HL-60 (cell line): ENCODE results near the gene CHST11.

Experiments
- DNase-seq, 2 experiments: peaks; one replicate each; pipeline ENCODE4 v3.0.0-alpha.2; 2010 to 2020; ENCODE audit warnings: low read depth in 1 of 2, low spot score in 1 of 2
- H3K27ac ChIP-seq: fragments of 250-450 bp; sonication (Bioruptor Pico); replicated peaks from 2 replicates; pipeline ENCODE4 v1.5.1; 2020; ENCODE audit warnings: mild to moderate bottlenecking, moderate library complexity
- H3K27me3 ChIP-seq: fragments of 250-450 bp; sonication (Bioruptor Pico); 2 replicates; pipeline ENCODE4 v1.5.1; 2021; ENCODE audit warnings: mild to moderate bottlenecking, moderate library complexity; ENCODE audit not compliant: insufficient read depth, poor library complexity, severe bottlenecking
- H3K4me3 ChIP-seq: replicated peaks from 2 replicates; pipeline ENCODE4 v1.5.1; 2011; ENCODE audit warnings: mild to moderate bottlenecking, control low read depth, low read length; ENCODE audit not compliant: insufficient read depth
- CTCF ChIP-seq: IDR thresholded peaks from one replicate; pipeline ENCODE4 v1.5.1; 2011; ENCODE audit warnings: low read length, control low read depth, inconsistent platforms; ENCODE audit not compliant: insufficient read depth
- GABPA ChIP-seq: IDR thresholded peaks from 2 replicates; pipeline ENCODE4 v1.6.1; 2012; ENCODE audit warnings: low read depth
- POLR2AphosphoS5 ChIP-seq: IDR thresholded peaks from 2 replicates; pipeline ENCODE4 v1.6.1; 2012; ENCODE audit warnings: low read depth
- REST ChIP-seq: IDR thresholded peaks from 2 replicates; pipeline ENCODE4 v1.6.1; 2012; ENCODE audit warnings: low read depth; ENCODE audit not compliant: insufficient replicate concordance
- SPI1 ChIP-seq: IDR thresholded peaks from 2 replicates; pipeline ENCODE4 v1.6.1; 2012; ENCODE audit warnings: low read depth, mild to moderate bottlenecking, borderline replicate concordance

Gene CHST11

GRCh38 chr12:104410786-104411185 lies 46.0 kb upstream of the CHST11 start:
- DNase-seq: no peak
- TF ChIP-seq REST: no peak
- TF ChIP-seq SPI1: no peak
- no peak for TF ChIP-seq CTCF
- no peak for TF ChIP-seq GABPA
- no peak for TF ChIP-seq POLR2AphosphoS5
- H3K27ac ChIP-seq: no peak overlapping the region
- no peak overlapping the region for H3K4me3 ChIP-seq
- no peaks in the 10 kb centered on the region for H3K27me3 ChIP-seq

- H3K4me3 ChIP-seq: no peak overlapping the region
- TF ChIP-seq GABPA (no peak), POLR2AphosphoS5 (no peak), REST (no peak), CTCF (no peak), SPI1 (no peak)
- H3K27ac ChIP-seq: no peak overlapping the region
- no peak for DNase-seq
- no peaks in the 10 kb centered on the region for H3K27me3 ChIP-seq
These were observed 44.7 kb upstream of the CHST11 start for GRCh38 chr12:104411826-104412641.

GRCh38 chr12:104412681-104413080 lies 44.1 kb upstream of the CHST11 start:
- Histone ChIP-seq H3K27ac (no peak overlapping the region), H3K4me3 (no peak overlapping the region), H3K27me3 (no peaks in the 10 kb centered on the region)
- TF ChIP-seq CTCF (no peak), REST (no peak), SPI1 (no peak), POLR2AphosphoS5 (no peak), GABPA (no peak)
- DNase-seq: no peak
